HFFc6 (cell line): Measurements from ENCODE around the gene RGS12. TPM values are rescaled to one million over a fixed set of nuclear protein-coding genes. Genes with fewer than 3 reads are reported as not detected.

Source experiments
- DNase-seq: peaks from one replicate; pipeline ENCODE4 v3.0.0-alpha.2; 2018
- H3K27ac Mint-ChIP-seq: 2 replicates; pipeline ENCODE4 v1.8.0; 2020; ENCODE audit warnings: mild to moderate bottlenecking, mixed read lengths
- H3K27me3 Mint-ChIP-seq: 2 replicates; pipeline ENCODE4 v1.8.0; 2021; ENCODE audit warnings: mild to moderate bottlenecking, moderate library complexity, mixed read lengths; ENCODE audit not compliant: insufficient read depth
- H3K36me3 Mint-ChIP-seq: 2 replicates; pipeline ENCODE4 v1.8.0; 2021; ENCODE audit warnings: low read depth, mixed read lengths
- H3K4me1 Mint-ChIP-seq: 2 replicates; pipeline ENCODE4 v1.8.0; 2020; ENCODE audit warnings: low read depth, mixed read lengths
- H3K4me3 Mint-ChIP-seq: 2 replicates; pipeline ENCODE4 v1.8.0; 2020; ENCODE audit warnings: mild to moderate bottlenecking, moderate library complexity, mixed read lengths
- H3K9me3 Mint-ChIP-seq: 2 replicates; pipeline ENCODE4 v1.8.0; 2020; ENCODE audit warnings: mild to moderate bottlenecking, mixed read lengths
- CTCF ChIP-seq: fragments of 200-600 bp; sonication (generic); IDR thresholded peaks from 2 replicates; pipeline ENCODE4 v1.5.0; 2021; ENCODE audit warnings: antibody characterized with exemption, mild to moderate bottlenecking
- total RNA-seq, 6 experiments: library from RNA; stranded (reverse); fragmentation: NEBNext Ultra II Directional; extraction: Animal tissue kit (Norgen Biotek cat#: 25700); gene quantifications; 2 replicates in 1 of 6; 3 replicates in 5 of 6; pipeline ENCODE4 v1.2.3, GENCODE V29; 2021

Gene RGS12
- total RNA-seq, 6 experiments from 2014 or later: 8.5 to 15.2 (median 12.1) TPM

GRCh38 chr4:3287271-3287971, 5.4 kb upstream of the RGS12 start:
- H3K27ac Mint-ChIP-seq: no peak overlapping the region
- H3K4me1 Mint-ChIP-seq: peaks cover 19% of the 10 kb centered on the region
- no peak for DNase-seq
- H3K36me3 Mint-ChIP-seq: no peaks in the 10 kb centered on the region
- H3K9me3 Mint-ChIP-seq: no peaks in the 10 kb centered on the region
- TF ChIP-seq CTCF: no peak
- no peak overlapping the region for H3K4me3 Mint-ChIP-seq
- H3K27me3 Mint-ChIP-seq: peaks cover 13% of the 10 kb centered on the region

- no peaks in the 10 kb centered on the region for H3K9me3 Mint-ChIP-seq
- no peaks in the 10 kb centered on the region for H3K36me3 Mint-ChIP-seq
- peaks cover 15% of the 10 kb centered on the region for H3K4me1 Mint-ChIP-seq
- H3K4me3 Mint-ChIP-seq: no peak overlapping the region
- no peak for TF ChIP-seq CTCF
- H3K27ac Mint-ChIP-seq: no peak overlapping the region
- H3K27me3 Mint-ChIP-seq: peaks cover 13% of the 10 kb centered on the region
- no peak for DNase-seq
Measured at GRCh38 chr4:3287972-3288570, 4.8 kb upstream of the RGS12 start.

- peaks cover 9% of the 10 kb centered on the region for H3K27me3 Mint-ChIP-seq
- H3K4me3 Mint-ChIP-seq: no peak overlapping the region
- no peaks in the 10 kb centered on the region for H3K36me3 Mint-ChIP-seq
- peaks cover 19% of the 10 kb centered on the region for H3K4me1 Mint-ChIP-seq
- H3K9me3 Mint-ChIP-seq: no peaks in the 10 kb centered on the region
- no peak overlapping the region for H3K27ac Mint-ChIP-seq
- DNase-seq: no peak
- TF ChIP-seq CTCF: no peak
Measured at GRCh38 chr4:3288571-3289094, 4.2 kb upstream of the RGS12 start.

GRCh38 chr4:3290476-3290875, 2.3 kb upstream of the RGS12 start:
- no peak for DNase-seq
- peaks cover 30% of the 10 kb centered on the region for H3K4me1 Mint-ChIP-seq
- H3K36me3 Mint-ChIP-seq: no peaks in the 10 kb centered on the region
- H3K27me3 Mint-ChIP-seq: peaks cover 6% of the 10 kb centered on the region
- no peak for TF ChIP-seq CTCF
- H3K4me3 Mint-ChIP-seq: no peak overlapping the region
- no peaks in the 10 kb centered on the region for H3K9me3 Mint-ChIP-seq
- no peak overlapping the region for H3K27ac Mint-ChIP-seq

- DNase-seq: no peak
- peaks cover 6% of the 10 kb centered on the region for H3K27me3 Mint-ChIP-seq
- H3K9me3 Mint-ChIP-seq: no peaks in the 10 kb centered on the region
- no peak for TF ChIP-seq CTCF
- peaks cover 29% of the 10 kb centered on the region for H3K4me1 Mint-ChIP-seq
- no peaks in the 10 kb centered on the region; the same call in 1 of the 2 replicates for H3K36me3 Mint-ChIP-seq
- H3K27ac Mint-ChIP-seq: no peak overlapping the region
- no peak overlapping the region for H3K4me3 Mint-ChIP-seq
Measured at GRCh38 chr4:3290889-3291321, 1.9 kb upstream of the RGS12 start.
